Measurements from ENCODE around the gene PROSER2. TPM values are rescaled to one million over a fixed set of nuclear protein-coding genes. Genes with fewer than 3 reads are reported as not detected.

Gene PROSER2
- total RNA-seq, 4 donors from 2014 or later: 2.3 to 10.7 (median 3.7) TPM

GRCh38 chr10:11828682-11829284 lies 5.6 kb downstream of the PROSER2 start:
- peaks cover 0 to under 1% (median under 1%) of the 10 kb centered on the region in 4 donors for H3K4me1 ChIP-seq
- H3K9me3 ChIP-seq: no peaks in the 10 kb centered on the region
- H3K36me3 ChIP-seq: no peaks in the 10 kb centered on the region
- TF ChIP-seq CTCF (IDR thresholded peaks at IDR 0.05): no peak
- H3K27me3 ChIP-seq: peaks cover 0 to under 1% of the 10 kb centered on the region in 2 donors
- no peak overlapping the region for H3K4me3 ChIP-seq
- no peak for DNase-seq
- H3K27ac ChIP-seq: no peak overlapping the region

GRCh38 chr10:11830836-11831519 lies 7.8 kb downstream of the PROSER2 start:
- Histone ChIP-seq H3K36me3 (no peaks in the 10 kb centered on the region), H3K27ac (no peak overlapping the region), H3K4me1 (no peaks in the 10 kb centered on the region), H3K9me3 (no peaks in the 10 kb centered on the region), H3K27me3 (no peaks in the 10 kb centered on the region), H3K4me3 (no peak overlapping the region)
- DNase-seq: no peak
- TF ChIP-seq POLR2A (IDR thresholded peaks at IDR 0.05) (no peak), CTCF (IDR thresholded peaks at IDR 0.05) (no peak)

- DNase-seq: no peak
- Histone ChIP-seq H3K4me1 (no peaks in the 10 kb centered on the region), H3K27ac (no peak overlapping the region), H3K36me3 (no peaks in the 10 kb centered on the region), H3K27me3 (no peaks in the 10 kb centered on the region), H3K9me3 (no peaks in the 10 kb centered on the region), H3K4me3 (no peak overlapping the region)
- TF ChIP-seq CTCF (IDR thresholded peaks at IDR 0.05): no peak
- TF ChIP-seq POLR2A (IDR thresholded peaks at IDR 0.05): no peak
Observed at GRCh38 chr10:11831520-11831951, 8.4 kb downstream of the PROSER2 start.

GRCh38 chr10:11832042-11832441 lies 8.9 kb downstream of the PROSER2 start:
- Histone ChIP-seq H3K27ac (no peak overlapping the region), H3K36me3 (no peaks in the 10 kb centered on the region), H3K4me3 (no peak overlapping the region), H3K9me3 (no peaks in the 10 kb centered on the region), H3K27me3 (no peaks in the 10 kb centered on the region), H3K4me1 (no peaks in the 10 kb centered on the region)
- TF ChIP-seq POLR2A (IDR thresholded peaks at IDR 0.05) (no peak), CTCF (IDR thresholded peaks at IDR 0.05) (no peak)
- no peak for DNase-seq

GRCh38 chr10:11835061-11835460 lies 11.9 kb downstream of the PROSER2 start:
- TF ChIP-seq POLR2A (IDR thresholded peaks at IDR 0.05): no peak
- no peak for TF ChIP-seq CTCF (IDR thresholded peaks at IDR 0.05)
- Histone ChIP-seq H3K36me3 (no peaks in the 10 kb centered on the region), H3K27me3 (no peaks in the 10 kb centered on the region), H3K4me1 (no peaks in the 10 kb centered on the region), H3K9me3 (no peaks in the 10 kb centered on the region), H3K4me3 (no peak overlapping the region), H3K27ac (no peak overlapping the region)
- no peak for DNase-seq

Data from Peyer's patch (tissue), 4 donors.